IPS DF 6.9 (cell line): Measurements from ENCODE around the gene STRN4.
A peak's percentile ranks its signal among the peaks of the same experiment; 100 is the strongest.

ENCODE experiments used
- DNase-seq: peaks from one replicate; pipeline ENCODE4 v3.0.0-alpha.2; 2013; ENCODE audit warnings: low read depth, low spot score
- H3K27ac ChIP-seq: one replicate; pipeline ENCODE4 v1.5.1; 2013; ENCODE audit warnings: low read length, control low read depth
- H3K27me3 ChIP-seq: 2 replicates; pipeline ENCODE4 v1.6.1; 2013; ENCODE audit warnings: mild to moderate bottlenecking, low read length; ENCODE audit not compliant: control insufficient read depth, insufficient read depth
- H3K36me3 ChIP-seq: 2 replicates; pipeline ENCODE4 v1.6.1; 2013; ENCODE audit warnings: low read length; ENCODE audit not compliant: control insufficient read depth, insufficient read depth
- H3K4me1 ChIP-seq: 2 replicates; pipeline ENCODE4 v1.6.1; 2013; ENCODE audit warnings: low read length; ENCODE audit not compliant: control insufficient read depth, insufficient read depth
- H3K4me3 ChIP-seq: 2 replicates; pipeline ENCODE4 v1.5.1; 2013; ENCODE audit warnings: mild to moderate bottlenecking, low read length
- H3K9me3 ChIP-seq: 2 replicates; pipeline ENCODE4 v1.6.1; 2013; ENCODE audit warnings: low read length, inconsistent platforms; ENCODE audit not compliant: control insufficient read depth, insufficient read depth
- WGBS: extraction: QIAGEN DNeasy Blood & Tissue Kit; methylation state at CpG from one replicate; pipeline ENCODE4 v1.1.7; 2013; ENCODE audit warnings: mixed read lengths, missing lambda C conversion rate; ENCODE audit not compliant: insufficient read length, insufficient coverage; 5-methylcytosine and 5-hydroxymethylcytosine counted together

Gene STRN4

DNA sequence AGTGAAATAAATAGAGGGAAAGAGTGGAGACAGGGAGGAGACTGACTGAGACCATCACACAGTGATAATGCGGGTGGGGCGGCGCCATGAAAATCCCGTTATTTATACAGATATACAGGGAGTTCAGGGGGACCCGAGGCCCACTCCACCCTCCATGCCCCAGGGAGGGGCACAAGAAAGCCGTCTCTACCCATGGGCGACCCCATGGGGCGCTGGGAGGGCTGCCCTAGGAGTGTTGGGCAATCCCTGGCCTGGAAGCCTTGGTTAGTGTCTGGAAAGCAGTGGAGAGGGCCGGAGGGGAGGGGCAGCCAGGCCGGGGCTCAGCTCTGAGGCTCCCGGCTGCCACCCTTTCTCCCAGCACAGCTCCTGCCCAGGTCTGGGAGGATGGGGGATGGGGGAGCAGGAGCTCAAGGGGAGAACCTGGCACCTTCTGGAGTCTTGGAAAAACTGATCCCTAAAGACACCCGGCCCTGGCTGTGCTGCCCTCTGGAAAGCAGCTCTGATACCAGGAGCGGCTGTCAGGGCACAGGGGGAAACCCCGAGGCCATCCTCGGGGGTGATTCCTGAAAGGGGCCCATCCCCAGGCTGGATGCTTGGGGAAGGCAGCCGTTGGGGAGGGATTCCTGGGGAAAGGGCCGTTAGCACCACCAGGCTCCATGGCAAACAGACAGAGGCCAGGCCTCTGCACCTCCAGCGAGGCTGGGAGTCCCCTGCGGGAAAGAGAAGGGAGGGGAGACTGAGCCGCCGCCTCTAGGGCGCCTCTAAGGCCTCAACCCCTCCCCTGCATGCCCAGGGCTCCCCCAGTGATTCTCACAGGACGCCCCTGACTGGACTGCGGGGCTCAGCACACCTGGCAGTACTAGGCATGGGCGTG, 26.4 kb downstream of the STRN4 start:
- Histone ChIP-seq H3K27ac (no peak overlapping the region), H3K36me3 (peaks cover 40% of the 10 kb centered on the region), H3K4me1 (peaks cover 1% of the 10 kb centered on the region; the same call in 1 of the 2 replicates), H3K27me3 (no peaks in the 10 kb centered on the region), H3K9me3 (no peaks in the 10 kb centered on the region), H3K4me3 (no peak overlapping the region)
- WGBS, result no CpG with 5 or more reads among the region's 25 CpGs
- no peak for DNase-seq

DNA sequence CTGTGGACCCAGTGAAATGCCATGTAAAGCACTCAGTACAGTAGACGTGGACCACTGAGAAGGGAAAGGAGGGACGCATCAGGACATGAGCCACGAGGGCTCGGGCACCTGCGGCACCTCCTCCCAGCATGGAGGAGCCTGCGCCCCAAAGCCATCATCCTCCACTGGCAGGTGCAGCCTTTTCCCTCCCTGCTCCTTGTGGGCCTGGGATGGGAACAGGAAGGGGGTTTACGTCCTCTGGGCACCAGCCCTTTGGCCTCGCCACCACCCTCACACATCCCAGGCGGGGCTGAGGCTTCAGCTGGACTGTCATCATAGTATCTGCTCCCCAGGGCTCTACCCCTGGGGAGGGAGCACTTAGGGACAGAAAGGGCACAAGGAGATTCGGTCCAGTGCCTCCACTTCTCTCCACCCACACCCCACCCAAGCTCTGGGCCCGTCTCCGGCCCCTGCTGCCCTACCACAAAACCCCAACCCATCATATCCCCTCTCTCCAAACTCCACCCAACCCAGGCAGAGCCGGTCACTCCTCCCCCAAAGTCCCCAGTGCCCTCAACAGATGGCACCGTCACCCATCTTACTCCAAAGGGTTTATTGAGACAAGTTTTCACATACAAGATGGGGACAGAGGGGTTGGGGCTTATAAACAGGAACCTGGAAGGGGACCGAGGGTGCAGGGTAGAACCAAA, 27.2 kb downstream of the STRN4 start:
- H3K36me3 ChIP-seq, result peaks cover 33% of the 10 kb centered on the region
- H3K4me1 ChIP-seq, result peaks cover 1% of the 10 kb centered on the region; the same call in 1 of the 2 replicates
- whole genome bisulfite sequencing, result no CpG with 5 or more reads among the region's 15 CpGs
- no peak overlapping the region for H3K27ac ChIP-seq
- H3K9me3 ChIP-seq, result no peaks in the 10 kb centered on the region
- no peak overlapping the region for H3K4me3 ChIP-seq
- DNase-seq, result no peak
- H3K27me3 ChIP-seq, result no peaks in the 10 kb centered on the region

DNA sequence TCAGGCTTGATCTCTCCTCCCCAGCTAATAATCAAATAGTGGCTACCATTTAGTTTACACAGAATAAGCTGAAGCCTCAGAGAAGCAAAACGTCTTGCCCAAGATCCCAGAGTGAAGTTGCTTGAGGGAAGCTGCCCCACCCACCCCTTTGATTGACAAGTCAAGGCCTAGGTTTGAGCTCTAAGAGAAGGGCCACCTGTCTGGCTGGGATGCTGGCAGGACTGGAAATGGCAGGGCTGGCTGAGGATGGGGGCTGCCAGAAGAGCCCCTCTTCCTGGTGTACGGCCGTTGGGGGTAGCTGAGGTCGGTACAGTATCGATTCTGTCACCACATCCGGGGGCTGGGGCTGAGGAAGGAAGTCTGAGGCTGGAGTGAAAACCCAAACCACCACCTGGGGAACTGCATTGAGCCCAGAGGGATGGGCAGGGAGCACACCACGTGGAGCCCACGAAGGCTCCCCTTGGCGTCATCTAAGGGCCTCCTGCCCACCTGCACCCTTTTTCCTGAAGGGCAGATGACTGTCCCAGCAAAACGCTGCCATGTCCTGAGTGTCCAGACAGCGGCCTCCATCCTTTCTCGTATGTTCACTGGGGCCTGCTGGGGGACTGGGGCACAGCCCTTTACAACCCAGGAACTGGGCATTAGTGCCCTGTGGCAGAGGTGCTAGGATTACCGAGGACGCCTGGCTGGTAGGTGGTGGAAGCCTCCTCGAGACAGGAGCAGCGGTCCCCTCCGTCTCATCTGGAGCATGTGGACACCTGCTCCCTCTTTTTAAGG, 27.9 kb downstream of the STRN4 start:
- no peak overlapping the region for H3K4me3 ChIP-seq
- no peak overlapping the region for H3K27ac ChIP-seq
- peaks cover 1% of the 10 kb centered on the region; the same call in 1 of the 2 replicates for H3K4me1 ChIP-seq
- H3K27me3 ChIP-seq, result no peaks in the 10 kb centered on the region
- peaks cover 29% of the 10 kb centered on the region for H3K36me3 ChIP-seq
- no peaks in the 10 kb centered on the region for H3K9me3 ChIP-seq
- no peak for DNase-seq
- no CpG with 5 or more reads among the region's 17 CpGs for WGBS

DNA sequence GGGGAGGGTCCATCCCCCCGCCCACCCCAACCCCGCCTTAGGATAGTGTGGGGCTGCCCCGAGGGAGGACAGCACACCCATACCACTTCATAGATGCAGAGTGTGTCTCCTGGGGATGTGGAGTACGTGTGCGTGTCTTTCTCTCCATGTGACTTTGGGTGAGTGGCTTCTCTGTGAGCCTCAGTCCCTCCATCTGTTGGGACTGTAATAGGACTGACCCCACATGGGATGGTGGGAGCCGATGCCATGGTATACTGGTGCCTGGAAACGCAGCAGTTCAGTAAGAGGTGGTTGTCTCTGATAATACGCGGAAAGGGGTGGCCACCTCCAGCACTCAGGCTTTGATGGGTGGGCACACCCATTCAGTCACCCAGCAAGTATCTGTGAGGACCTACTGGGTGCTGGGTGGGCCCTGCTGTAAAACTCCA, 28.5 kb downstream of the STRN4 start:
- no peaks in the 10 kb centered on the region for H3K27me3 ChIP-seq
- no peak for DNase-seq
- H3K4me1 ChIP-seq, result peaks cover 1% of the 10 kb centered on the region; the same call in 1 of the 2 replicates
- H3K9me3 ChIP-seq, result no peaks in the 10 kb centered on the region
- no CpG with 5 or more reads among the region's 9 CpGs for WGBS
- H3K27ac ChIP-seq, result no peak overlapping the region
- H3K4me3 ChIP-seq, result peak overlapping the region; percentile 87; the same call in 1 of the 2 replicates
- peaks cover 22% of the 10 kb centered on the region for H3K36me3 ChIP-seq

DNA sequence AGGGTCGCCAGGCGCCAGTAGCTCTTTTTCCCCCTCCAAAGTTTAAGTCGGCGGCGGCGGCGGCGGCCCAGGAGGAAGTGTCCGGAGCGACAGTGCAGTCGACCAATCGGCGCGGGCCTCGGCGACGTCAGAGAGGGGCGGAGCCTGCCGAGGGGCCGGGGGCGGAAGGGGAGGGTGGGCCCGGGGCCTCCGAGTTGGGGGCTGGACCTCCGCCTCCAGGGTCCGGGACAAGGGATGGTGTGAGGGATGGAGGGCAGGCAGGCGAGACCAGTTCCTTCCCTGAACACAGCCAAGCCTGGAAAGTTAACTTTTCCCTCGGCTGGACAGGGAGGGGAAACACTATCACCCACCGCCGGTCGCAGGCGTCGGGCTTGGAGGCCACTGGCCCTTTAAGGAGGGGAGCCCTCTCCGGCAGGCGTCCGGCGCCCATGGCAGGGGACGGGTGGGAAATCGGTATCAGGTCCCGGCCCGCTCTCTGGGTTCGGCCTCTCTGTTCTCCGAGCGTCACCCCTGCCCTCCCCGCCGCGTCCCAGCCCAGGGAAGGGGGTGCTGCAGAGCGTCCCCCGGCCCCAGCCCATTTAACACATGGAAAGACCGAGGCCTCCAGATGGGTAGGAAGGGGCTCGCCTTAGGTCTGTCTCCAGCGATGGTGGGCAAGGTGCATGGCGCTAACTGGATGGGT, 29.1 kb downstream of the STRN4 start, which contains the start of gene PRKD2:
TSS of gene PRKD2 (minus strand) at position 81 of the 682 bp plus-strand sequence. CDS start 744 bp downstream, outside the sequence.
- no CpG with 5 or more reads among the region's 52 CpGs for WGBS
- H3K27ac ChIP-seq, result no peak within 1 kb of the TSS
- H3K4me1 ChIP-seq, result peaks cover 1% of the 10 kb centered on the region; the same call in 1 of the 2 replicates
- peaks cover 17% of the 10 kb centered on the region for H3K36me3 ChIP-seq
- no peaks in the 10 kb centered on the region for H3K27me3 ChIP-seq
- peak within 1 kb of the TSS; percentile 87 for H3K4me3 ChIP-seq
- no peaks in the 10 kb centered on the region for H3K9me3 ChIP-seq
- no peak for DNase-seq

DNA sequence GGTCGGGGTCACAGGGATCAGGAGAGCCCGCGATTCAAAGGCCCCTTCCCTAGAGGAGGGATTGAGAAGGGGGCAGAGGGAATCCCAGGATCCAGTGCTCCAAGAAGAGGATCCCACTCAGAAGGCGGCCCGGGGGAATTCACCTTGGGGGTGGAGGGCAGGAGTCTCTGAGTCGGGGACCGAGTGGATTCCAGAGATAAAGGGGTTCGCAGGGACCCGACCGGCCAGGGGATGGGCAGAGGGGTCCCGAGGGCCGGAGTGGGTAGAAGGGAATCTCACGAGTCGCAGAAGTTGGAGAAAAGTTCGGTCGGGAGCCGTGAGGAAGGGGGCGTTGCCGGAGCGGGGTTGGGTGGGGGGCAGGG, 29.6 kb downstream of the STRN4 start:
- peaks cover 13% of the 10 kb centered on the region for H3K36me3 ChIP-seq
- DNase-seq, result no peak

DNA sequence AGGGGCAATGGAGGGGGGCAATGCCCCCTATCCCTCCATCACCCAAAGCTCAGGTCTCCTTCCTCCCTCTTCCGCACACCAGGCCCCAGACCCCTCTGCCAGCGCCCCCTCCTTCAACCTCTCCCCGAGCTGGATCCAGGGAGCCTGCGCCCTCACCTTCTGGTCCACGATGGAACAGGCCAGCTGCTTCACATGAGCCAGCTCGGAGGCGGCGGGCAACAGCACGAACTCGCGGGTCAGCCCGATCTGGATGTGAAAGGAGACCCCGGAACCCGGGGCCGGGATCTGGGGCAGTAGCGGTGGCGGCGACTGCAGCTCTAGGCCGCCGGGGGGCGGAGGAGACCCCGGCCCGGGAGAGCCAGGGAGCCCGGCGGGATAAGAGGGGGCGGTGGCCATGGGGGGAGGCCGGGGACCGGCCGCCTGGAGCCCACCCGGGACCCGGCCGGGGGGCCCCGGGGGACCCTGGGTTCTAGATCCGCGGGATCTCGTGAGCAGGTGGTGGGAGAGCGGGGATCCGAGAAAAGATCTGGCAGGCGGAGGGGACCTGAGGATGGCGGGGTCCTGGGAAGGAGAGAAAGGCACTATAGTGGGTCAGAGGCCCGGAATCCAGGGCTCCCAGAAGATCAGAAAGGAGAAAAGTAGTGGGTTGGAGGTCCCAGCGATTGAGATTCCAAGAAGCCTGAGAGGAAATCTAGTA, 30.1 kb downstream of the STRN4 start:
- Histone ChIP-seq H3K4me3 (peak overlapping the region; percentile 87; the same call in 1 of the 2 replicates), H3K27me3 (no peaks in the 10 kb centered on the region), H3K27ac (no peak overlapping the region), H3K9me3 (no peaks in the 10 kb centered on the region), H3K36me3 (peaks cover 10% of the 10 kb centered on the region), H3K4me1 (peaks cover 1% of the 10 kb centered on the region; the same call in 1 of the 2 replicates)
- WGBS, result no CpG with 5 or more reads among the region's 42 CpGs
- DNase-seq, result no peak

More for the DNA sequence above, 29.6 kb downstream of the STRN4 start:
- Histone ChIP-seq H3K4me3 (peak overlapping the region; percentile 87; the same call in 1 of the 2 replicates), H3K4me1 (peaks cover 1% of the 10 kb centered on the region; the same call in 1 of the 2 replicates), H3K27ac (no peak overlapping the region), H3K9me3 (no peaks in the 10 kb centered on the region), H3K27me3 (no peaks in the 10 kb centered on the region)
- WGBS, result no CpG with 5 or more reads among the region's 20 CpGs

DNA sequence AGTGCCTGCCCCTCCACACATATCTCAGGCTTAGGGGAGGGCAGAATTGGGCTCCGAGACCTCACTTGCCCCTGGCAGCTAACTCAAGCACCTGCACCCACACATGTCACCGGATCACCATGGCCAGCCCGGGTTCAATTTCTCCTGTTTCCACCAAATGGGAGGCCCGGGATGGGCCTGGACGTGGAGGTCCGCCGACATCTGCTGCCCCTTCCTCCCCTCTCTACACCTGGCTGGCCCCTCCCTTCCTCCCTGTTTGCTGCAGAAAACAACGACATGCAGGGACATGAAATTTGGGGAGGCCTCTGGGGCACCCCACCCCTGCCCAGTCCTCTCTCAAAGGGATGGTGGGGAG, 30.7 kb downstream of the STRN4 start:
- no peaks in the 10 kb centered on the region for H3K27me3 ChIP-seq
- no peak overlapping the region for H3K27ac ChIP-seq
- no peak for DNase-seq
- peaks cover 7% of the 10 kb centered on the region for H3K36me3 ChIP-seq
- WGBS, result no CpG with 5 or more reads among the region's 8 CpGs
- no peaks in the 10 kb centered on the region for H3K9me3 ChIP-seq
- peaks cover 1% of the 10 kb centered on the region; the same call in 1 of the 2 replicates for H3K4me1 ChIP-seq
- H3K4me3 ChIP-seq, result peak overlapping the region; percentile 87; the same call in 1 of the 2 replicates

DNA sequence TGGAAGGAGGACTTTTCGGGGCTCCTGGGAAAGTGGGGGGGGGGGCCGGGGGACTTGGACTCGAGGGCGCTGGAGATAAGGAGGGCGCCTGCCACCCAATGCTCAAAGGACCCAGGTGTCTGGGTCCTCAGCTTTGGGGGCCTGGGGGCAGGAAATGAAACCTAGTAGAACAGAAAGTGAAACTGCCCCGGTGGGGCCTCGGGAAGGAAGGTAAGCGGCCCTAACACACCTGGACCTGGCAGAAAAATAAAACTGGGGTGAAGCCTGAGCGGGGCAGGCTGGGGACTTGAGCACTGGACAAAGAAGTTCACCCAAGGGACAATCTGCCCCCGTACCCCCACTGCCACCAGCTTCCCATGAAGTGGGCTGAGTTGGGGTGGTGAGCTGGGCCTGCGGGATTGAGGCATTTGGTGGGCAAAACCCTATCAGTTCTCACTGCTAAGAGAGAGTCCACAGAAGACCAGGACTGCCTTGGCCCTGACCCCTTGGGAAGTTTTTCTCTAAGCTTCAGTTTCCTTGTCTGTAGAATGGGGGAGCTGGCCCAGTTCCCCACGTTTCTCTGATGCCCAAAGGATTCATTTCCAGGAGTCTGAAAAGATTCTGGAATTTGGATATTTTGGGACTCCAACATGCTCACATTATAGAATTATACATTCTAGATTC, 31.7 kb downstream of the STRN4 start:
- WGBS, result no CpG with 5 or more reads among the region's 12 CpGs
- peak overlapping the region; percentile 63; the same call in 1 of the 2 replicates for H3K4me3 ChIP-seq
- no peak overlapping the region for H3K27ac ChIP-seq

More for the DNA sequence above, 31.7 kb downstream of the STRN4 start:
- DNase-seq, result no peak
- Histone ChIP-seq H3K27me3 (no peaks in the 10 kb centered on the region), H3K9me3 (no peaks in the 10 kb centered on the region), H3K4me1 (peaks cover 1% of the 10 kb centered on the region; the same call in 1 of the 2 replicates), H3K36me3 (no peaks in the 10 kb centered on the region)
